HepG2 (cell line): ENCODE results near the gene ZFAND2A. TPM values are rescaled to one million over a fixed set of nuclear protein-coding genes. Genes with fewer than 3 reads are reported as not detected.
A peak's percentile ranks its signal among the peaks of the same experiment; 100 is the strongest.

ENCODE experiments used
- ATAC-seq: fragments of 200-7000 bp; cut with Tn5 transposase; 3 replicates; pipeline ENCODE4 v1.9.1; 2020; ENCODE audit warnings: mild to moderate bottlenecking, moderate library complexity
- BruUV-seq: library from RNA; stranded (reverse); fragments of 400-500 nt; replicated peaks from 2 replicates; lab custom pipeline; 2021; lab: Mats Ljungman, UMichigan
- CTCF ChIA-PET: fragments of 300-600 bp; formaldehyde crosslinking; extraction: SDS; loops from one replicate; lab custom pipeline; 2021; ENCODE audit warnings: low total read pairs, inconsistent platforms, low intra/inter-chr PET ratio; lab: Yijun Ruan, JAX
- POLR2A ChIA-PET: fragments of 350-600 bp; sonication (Branson Sonifier 250); formaldehyde crosslinking; loops from one replicate; lab custom pipeline; 2020; ENCODE audit warnings: antibody characterized with exemption, inconsistent platforms; lab: Yijun Ruan, JAX
- DNase-seq: peaks from one replicate; pipeline ENCODE4 v3.0.0-alpha.2; 2015; ENCODE audit warnings: low spot score
- FAIRE-seq: peaks from 3 replicates; lab custom pipeline; 2011; peaks lifted over from hg19 to GRCh38; lab: Jason Lieb, UNC
- H2AFZ ChIP-seq: one replicate; pipeline ENCODE4 v1.6.1; 2011; ENCODE audit warnings: low read length, inconsistent platforms
- H3K27ac ChIP-seq: fragments of 300-600 bp; 3 replicates; pipeline ENCODE4 v1.8.0; 2011; ENCODE audit warnings: mixed run types, mild to moderate bottlenecking, mixed read lengths, low read length, inconsistent platforms; ENCODE audit not compliant: insufficient read depth; ENCODE audit errors: extremely low read length
- H3K27me3 ChIP-seq, 2 experiments: fragments of 200-600 bp in 1 of 2; 2 replicates in 1 of 2; 3 replicates in 1 of 2; pipeline versions ENCODE4 v1.6.0 to v1.8.0; 2011; ENCODE audit warnings: low read length in 2 of 2, mild to moderate bottlenecking in 2 of 2, moderate library complexity in 2 of 2, inconsistent platforms in 1 of 2; ENCODE audit not compliant: insufficient read depth in 2 of 2, control insufficient read depth in 1 of 2
- H3K36me3 ChIP-seq, 2 experiments: fragments of 200-600 bp in 1 of 2; replicated peaks in 1 of 2; 2 replicates in 1 of 2; 3 replicates in 1 of 2; pipeline versions ENCODE4 v1.5.1 to v1.8.0; 2011; ENCODE audit warnings: low read length in 2 of 2, inconsistent platforms in 1 of 2; ENCODE audit not compliant: insufficient read depth in 2 of 2, control insufficient read depth in 1 of 2
- H3K4me1 ChIP-seq: 2 replicates; pipeline ENCODE4 v1.5.1; 2012; ENCODE audit warnings: low read length, inconsistent platforms; ENCODE audit not compliant: insufficient read depth
- H3K4me2 ChIP-seq: 2 replicates; pipeline ENCODE4 v1.6.0; 2011; ENCODE audit warnings: low read depth, low read length, inconsistent platforms
- H3K4me3 ChIP-seq, 3 experiments: fragments of 200-600 bp in 1 of 3; sonication (generic), shearing (Covaris generic) in 1 of 3; replicated peaks in 1 of 3; 2 replicates each; pipeline ENCODE4 v1.5.1; 2011 to 2016; ENCODE audit warnings: low read length in 3 of 3, inconsistent platforms in 2 of 3, low read depth in 2 of 3, mild to moderate bottlenecking in 2 of 3, control low read depth in 1 of 3, mixed read lengths in 1 of 3; ENCODE audit not compliant: insufficient read depth in 1 of 3
- H3K79me2 ChIP-seq: one replicate; pipeline ENCODE4 v1.6.1; 2011; ENCODE audit warnings: low read length, inconsistent platforms; ENCODE audit not compliant: insufficient read depth
- H3K9ac ChIP-seq: 2 replicates; pipeline ENCODE4 v1.6.0; 2011; ENCODE audit warnings: mild to moderate bottlenecking, low read depth, low read length, inconsistent platforms; ENCODE audit not compliant: insufficient read depth
- H3K9me3 ChIP-seq: 2 replicates; pipeline ENCODE4 v1.5.1; 2012; ENCODE audit warnings: mild to moderate bottlenecking, low read length
- H4K20me1 ChIP-seq: 2 replicates; pipeline ENCODE4 v1.6.0; 2011; ENCODE audit warnings: inconsistent platforms, mild to moderate bottlenecking, low read length, moderate library complexity; ENCODE audit not compliant: insufficient read depth
- ADNP ChIP-seq: sonication (generic); formaldehyde crosslinking; IDR thresholded peaks from 2 replicates; pipeline ENCODE4 v1.4.0; 2020; ENCODE audit warnings: missing genetic modification reagents
- FOXA3 ChIP-seq: IDR thresholded peaks from 2 replicates; pipeline ENCODE4 v1.6.1; 2016; ENCODE audit warnings: missing genetic modification reagents, missing compliant biosample characterization
- HOXA5 ChIP-seq: sonication (generic); formaldehyde crosslinking; IDR thresholded peaks from 2 replicates; pipeline ENCODE4 v1.4.0; 2020; ENCODE audit warnings: missing genetic modification reagents
- KLF16 ChIP-seq, 2 experiments: sonication (generic) in 1 of 2; formaldehyde crosslinking in 1 of 2; IDR thresholded peaks; 2 replicates each; pipeline versions ENCODE4 v1.6.1 to v1.8.0; 2016 to 2023; ENCODE audit warnings: missing genetic modification reagents in 2 of 2, missing compliant biosample characterization in 1 of 2
- MED1 ChIP-seq: sonication (generic); formaldehyde crosslinking; IDR thresholded peaks from 2 replicates; pipeline ENCODE4 v1.4.0; 2020; ENCODE audit warnings: missing genetic modification reagents
- PRPF4 ChIP-seq: fragments of 200-400 bp; formaldehyde crosslinking; IDR thresholded peaks from 2 replicates; pipeline ENCODE4 v1.6.1; 2016; ENCODE audit warnings: low read length, low read depth; ENCODE audit not compliant: poor library complexity, severe bottlenecking
- RBFOX2 ChIP-seq: fragments of 200-400 bp; formaldehyde crosslinking; IDR thresholded peaks from 2 replicates; pipeline ENCODE4 v1.6.1; 2017; ENCODE audit warnings: low read depth, mild to moderate bottlenecking, low read length
- SALL1 ChIP-seq: sonication (generic); formaldehyde crosslinking; IDR thresholded peaks from 2 replicates; pipeline ENCODE4 v1.8.0; 2022; ENCODE audit warnings: mild to moderate bottlenecking, missing genetic modification reagents
- SIN3A ChIP-seq: IDR thresholded peaks from 2 replicates; pipeline ENCODE4 v1.6.1; 2011; ENCODE audit warnings: low read depth, mild to moderate bottlenecking, control low read depth, low read length, borderline replicate concordance
- SSRP1 ChIP-seq: IDR thresholded peaks from 2 replicates; pipeline ENCODE4 v1.6.1; 2016; ENCODE audit warnings: control low read depth
- TAF1 ChIP-seq: sonication (generic); formaldehyde crosslinking; IDR thresholded peaks from 2 replicates; pipeline ENCODE4 v1.4.0; 2020; ENCODE audit warnings: missing genetic modification reagents
- TCF7 ChIP-seq: sonication (generic); IDR thresholded peaks from 2 replicates; pipeline ENCODE4 v1.6.1; 2016; ENCODE audit warnings: antibody characterized with exemption, low read depth
- TEAD3 ChIP-seq: optimal IDR thresholded peaks from 2 replicates; pipeline ENCODE3; 2016; ENCODE audit warnings: borderline replicate concordance
- ZBTB21 ChIP-seq: sonication (generic); formaldehyde crosslinking; IDR thresholded peaks from 2 replicates; pipeline ENCODE4 v1.4.0; 2020; ENCODE audit warnings: missing genetic modification reagents
- ZBTB38 ChIP-seq: sonication (generic); formaldehyde crosslinking; IDR thresholded peaks from 2 replicates; pipeline ENCODE4 v1.5.1; 2020; ENCODE audit warnings: mild to moderate bottlenecking, missing genetic modification reagents
- ZFX ChIP-seq: sonication (generic); formaldehyde crosslinking; IDR thresholded peaks from 2 replicates; pipeline ENCODE4 v1.4.0; 2020; ENCODE audit warnings: mild to moderate bottlenecking, low read depth, missing genetic modification reagents, moderate library complexity
- ZNF878 ChIP-seq: sonication (generic); formaldehyde crosslinking; IDR thresholded peaks from 2 replicates; pipeline ENCODE4 v1.8.1; 2023; ENCODE audit warnings: mild to moderate bottlenecking, missing genetic modification reagents, moderate library complexity
- WGBS: methylation state at CpG from one replicate; pipeline ENCODE4 v1.1.6; 2017; ENCODE audit warnings: low lambda C conversion rate; 5-methylcytosine and 5-hydroxymethylcytosine counted together
- in situ Hi-C: cut with HindIII; loops from 2 replicates; pipeline ENCODE4 v1.10.0; 2017; ENCODE audit warnings: low pct_unique_long_range_greater_than_20kb; ENCODE audit not compliant: extremely low pct_ligation_motif_present
- intact Hi-C: fragments of 100-400 bp; cut with micrococcal nuclease; formaldehyde crosslinking; loops from one replicate; pipeline ENCODE4 v1.10.0; 2022; ENCODE audit not compliant: unreplicated experiment
- polyA plus RNA-seq, 8 experiments: library from polyadenylated mRNA; depleted of rRNA in 3 of 8; stranded (reverse) in 7 of 8; unstranded in 1 of 8; fragments of >200 nt; fragmentation: Illumina TruSeq in 4 of 8; extraction: Trizol in 4 of 8; gene quantifications; 2 replicates each; pipeline versions ENCODE4 v1.2.1 to v1.2.3, GENCODE V29; 2011 to 2016; ENCODE audit warnings: low read depth in 4 of 8, missing spikeins in 1 of 8, mixed read lengths in 1 of 8; ENCODE audit not compliant: insufficient read depth in 1 of 8
- total RNA-seq, 5 experiments: library from RNA; depleted of rRNA; stranded (reverse); fragments of >200 nt; fragmentation: Illumina TruSeq; extraction: Trizol; gene quantifications; 2 replicates each; pipeline ENCODE4 v1.2.3, GENCODE V29; 2016; ENCODE audit warnings: low read depth in 1 of 5
- TF ChIP-seq, protein P1 (sequence below): sonication (generic); formaldehyde crosslinking; IDR thresholded peaks from 2 replicates; pipeline ENCODE4 v1.5.1; 2020; ENCODE audit warnings: mild to moderate bottlenecking, missing genetic modification reagents, borderline replicate concordance

ZFAND2A gene
- total and polyA plus RNA-seq, 2 of the 13 experiments (the other 11 are each of a cell fraction or from before 2014, with no cell fraction given), result 140 to 153 TPM

DNA sequence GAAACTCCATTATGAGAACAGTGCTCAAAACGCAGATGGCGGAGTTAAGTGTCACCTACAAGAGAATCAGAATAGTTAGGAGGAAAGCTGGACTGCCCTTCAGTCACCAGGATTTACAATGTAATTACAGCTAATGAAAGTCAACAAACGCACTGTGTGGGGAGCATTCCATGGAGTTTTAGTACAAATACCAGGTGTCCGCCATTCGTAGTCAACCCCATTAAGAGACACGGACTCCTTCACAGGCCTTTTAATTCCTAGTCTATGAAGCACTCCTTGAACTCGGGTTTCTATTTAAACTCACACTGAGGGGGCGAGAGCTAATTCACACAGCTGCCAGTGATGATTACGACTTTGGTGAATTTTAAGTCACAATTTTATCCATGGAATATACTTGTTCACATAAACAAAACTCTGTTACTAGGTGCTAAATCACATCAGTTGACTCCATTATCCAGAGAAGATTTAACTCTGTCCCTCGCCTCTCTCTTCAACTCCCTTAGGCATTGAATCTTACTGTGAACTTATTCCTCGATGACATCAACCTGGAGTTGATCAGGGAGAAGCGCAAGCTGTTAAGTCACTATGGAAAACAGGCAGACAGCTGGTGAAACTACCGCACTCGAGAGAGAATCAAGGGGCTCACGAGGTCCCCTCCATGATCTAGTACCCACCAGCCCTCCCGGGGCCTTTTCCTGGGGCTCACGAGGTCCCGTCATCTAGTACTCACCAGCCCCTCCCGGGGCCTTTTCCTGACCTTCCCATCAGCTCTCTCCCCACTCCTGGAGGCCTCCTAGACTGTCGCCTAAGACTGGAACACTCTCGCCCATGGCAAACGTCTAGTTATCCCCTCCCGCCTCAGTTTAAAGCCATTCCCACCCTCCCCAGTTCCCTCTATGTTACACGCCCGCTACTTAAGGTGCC lies 1.5 kb downstream of the ZFAND2A start:
- Histone ChIP-seq H3K9ac (peak overlapping the region; percentile 97), H3K27me3 (no peaks in the 10 kb centered on the region; a peak in 1 of 5 replicates), H3K36me3 (peaks cover 15 to 31% of the 10 kb centered on the region in 2 experiments), H3K4me3 (peak overlapping the region; percentile 73 to 100 (median 95)), H3K27ac (peak overlapping the region; percentile 92), H4K20me1 (no peaks in the 10 kb centered on the region), H3K4me2 (peak overlapping the region; percentile 92), H3K4me1 (peaks cover 55% of the 10 kb centered on the region), H3K9me3 (no peaks in the 10 kb centered on the region), H2AFZ (no peak overlapping the region), H3K79me2 (peaks cover 53% of the 10 kb centered on the region)
- 8% methylated on average over 23 of the region's 25 CpGs for WGBS
- in situ Hi-C loops, result no loop called here
- ATAC-seq (no peak), DNase-seq (peak; percentile 42), FAIRE-seq (no peak)
- CTCF ChIA-PET, result interaction anchor here (1.9 kb wide), 1 partner anchor 12 kb away, joined by 4 read pairs; no protein-coding TSS in a partner anchor
- intact Hi-C loops, result no loop called here
- POLR2A ChIA-PET, result interaction anchor here (0.6 to 4.4 kb wide), 6 partner anchors 14 to 182 kb away, joined by 3 to 116 read pairs (median 40); partner anchors contain the start of gene COX19
- TSS peak; percentile 48 for BruUV-seq
- TF ChIP-seq PRPF4, result no peak
- TF ChIP-seq RBFOX2, result peak; percentile 69
- TF ChIP-seq SALL1, result peak; percentile 20; the same call in 1 of the 2 replicates
- peak; percentile 49 for TF ChIP-seq TEAD3 (CRISPR knock-in tag)
- peak; percentile 13; the same call in 1 of the 2 replicates for TF ChIP-seq ZFX (CRISPR knock-in tag)
- TF ChIP-seq SSRP1 (CRISPR knock-in tag), result 0 out of 2 replicates have a peak, but pooled peaks have one; percentile 18
- no peak for TF ChIP-seq ZBTB38 (CRISPR knock-in tag)
- TF ChIP-seq SIN3A, result peak; percentile 57; the same call in 1 of the 2 replicates
- 0 out of 2 replicates have a peak, but pooled peaks have one; percentile 22 for TF ChIP-seq TAF1
- TF ChIP-seq ADNP (CRISPR knock-in tag), result no peak
- TF ChIP-seq HOXA5 (CRISPR knock-in tag), result 0 out of 2 replicates have a peak, but pooled peaks have one; percentile 19
- TF ChIP-seq FOXA3 (CRISPR knock-in tag), result 0 out of 2 replicates have a peak, but pooled peaks have one; percentile 27
- TF ChIP-seq TCF7, result peak; percentile 26; the same call in 1 of the 2 replicates
- 0 out of 2 replicates have a peak, but pooled peaks have one; percentile 6 for TF ChIP-seq ZNF878
- TF ChIP-seq KLF16 (CRISPR knock-in tag; IDR thresholded peaks at IDR 0.05), result no peak
- TF ChIP-seq ZBTB21, result no peak
- 0 out of 2 replicates have a peak, but pooled peaks have one; percentile 11 for TF ChIP-seq MED1 (CRISPR knock-in tag)
- TF ChIP-seq, protein P1, sequence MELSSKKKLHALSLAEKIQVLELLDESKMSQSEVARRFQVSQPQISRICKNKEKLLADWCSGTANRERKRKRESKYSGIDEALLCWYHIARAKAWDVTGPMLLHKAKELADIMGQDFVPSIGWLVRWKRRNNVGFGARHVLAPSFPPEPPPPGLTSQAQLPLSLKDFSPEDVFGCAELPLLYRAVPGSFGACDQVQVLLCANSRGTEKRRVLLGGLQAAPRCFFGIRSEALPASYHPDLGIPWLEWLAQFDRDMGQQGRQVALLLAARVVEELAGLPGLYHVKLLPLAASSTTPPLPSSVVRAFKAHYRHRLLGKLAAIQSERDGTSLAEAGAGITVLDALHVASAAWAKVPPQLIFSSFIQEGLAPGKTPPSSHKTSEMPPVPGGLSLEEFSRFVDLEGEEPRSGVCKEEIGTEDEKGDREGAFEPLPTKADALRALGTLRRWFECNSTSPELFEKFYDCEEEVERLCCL, result 0 out of 2 replicates have a peak, but pooled peaks have one; percentile 37
